ENCODE measurements around the gene OTULINL. TPM values are rescaled to one million over a fixed set of nuclear protein-coding genes. Genes with fewer than 3 reads are reported as not detected.

The OTULINL gene
- total RNA-seq, 2 experiments from 2014 or later: 9.4 to 10.9 TPM

GRCh38 chr5:14600846-14601245 lies 19.3 kb downstream of the OTULINL start:
- CTCF ChIA-PET: interaction anchor here (0.9 to 1.5 kb wide), 2 partner anchors 13 to 48 kb away, joined by 3 to 4 read pairs; no protein-coding TSS in a partner anchor
- ATAC-seq (no peak), DNase-seq (no peak)
- Mint-ChIP-seq H3K27me3 (no peaks in the 10 kb centered on the region), H3K36me3 (ENCODE audit: low read depth) (peaks cover 36% of the 10 kb centered on the region), H3K4me3 (no peak overlapping the region), H3K4me1 (peaks cover 36% of the 10 kb centered on the region), H3K9me3 (ENCODE audit: low read depth) (peaks cover 1% of the 10 kb centered on the region), H3K27ac (no peak overlapping the region)
- POLR2A ChIA-PET: no interaction called here
- intact Hi-C loops (cut with DNase I, micrococcal nuclease): no loop called here

GRCh38 chr5:14603141-14603540 lies 21.5 kb downstream of the OTULINL start:
- Mint-ChIP-seq H3K4me3 (no peak overlapping the region), H3K27ac (no peak overlapping the region), H3K4me1 (peaks cover 13% of the 10 kb centered on the region), H3K36me3 (ENCODE audit: low read depth) (peaks cover 45% of the 10 kb centered on the region), H3K27me3 (no peaks in the 10 kb centered on the region), H3K9me3 (ENCODE audit: low read depth) (peaks cover 1% of the 10 kb centered on the region)
- DNase-seq (no peak), ATAC-seq (no peak)
- POLR2A ChIA-PET: no interaction called here
- intact Hi-C loops (cut with DNase I, micrococcal nuclease): no loop called here
- CTCF ChIA-PET: interaction anchor here (0.6 kb wide), 1 partner anchor 45 kb away, joined by 3 read pairs; no protein-coding TSS in a partner anchor

GRCh38 chr5:14607104-14607503 lies 25.5 kb downstream of the OTULINL start:
- no peaks in the 10 kb centered on the region for H3K4me1 Mint-ChIP-seq
- H3K27ac Mint-ChIP-seq: no peak overlapping the region
- DNase-seq: no peak
- intact Hi-C loops (cut with DNase I, micrococcal nuclease): no loop called here
- H3K9me3 Mint-ChIP-seq (ENCODE audit: low read depth): no peaks in the 10 kb centered on the region
- CTCF ChIA-PET: interaction anchor here (1.6 kb wide), 1 partner anchor 9 kb away, joined by 3 read pairs; no protein-coding TSS in a partner anchor
- POLR2A ChIA-PET: no interaction called here
- no peaks in the 10 kb centered on the region for H3K27me3 Mint-ChIP-seq
- ATAC-seq: no peak
- peaks cover 54% of the 10 kb centered on the region for H3K36me3 Mint-ChIP-seq (ENCODE audit: low read depth)
- no peak overlapping the region for H3K4me3 Mint-ChIP-seq

- Mint-ChIP-seq H3K9me3 (ENCODE audit: low read depth) (no peaks in the 10 kb centered on the region), H3K27me3 (no peaks in the 10 kb centered on the region)
- CTCF ChIA-PET: interaction anchor here (1.6 kb wide), 2 partner anchors 10 to 40 kb away, joined by 3 to 4 read pairs; no protein-coding TSS in a partner anchor
Measured at GRCh38 chr5:14608169-14608568, 26.6 kb downstream of the OTULINL start.

GRCh38 chr5:14611737-14612136 lies 30.1 kb downstream of the OTULINL start:
- ATAC-seq: no peak
- CTCF ChIA-PET: interaction anchor here (1.2 kb wide), 1 partner anchor 9 kb away, joined by 4 read pairs; no protein-coding TSS in a partner anchor
- DNase-seq: no peak
- no peaks in the 10 kb centered on the region for H3K9me3 Mint-ChIP-seq (ENCODE audit: low read depth)
- no peaks in the 10 kb centered on the region for H3K27me3 Mint-ChIP-seq
- H3K4me1 Mint-ChIP-seq: no peaks in the 10 kb centered on the region
- POLR2A ChIA-PET: interaction anchor here (0.8 kb wide), 1 partner anchor 230 kb away, joined by 4 read pairs; no protein-coding TSS in a partner anchor
- intact Hi-C loops (cut with DNase I, micrococcal nuclease): no loop called here
- H3K36me3 Mint-ChIP-seq (ENCODE audit: low read depth): peaks cover 54% of the 10 kb centered on the region
- H3K27ac Mint-ChIP-seq: no peak overlapping the region
- H3K4me3 Mint-ChIP-seq: no peak overlapping the region

More at GRCh38 chr5:14608169-14608568, 26.6 kb downstream of the OTULINL start:
- H3K27ac Mint-ChIP-seq: no peak overlapping the region
- H3K4me1 Mint-ChIP-seq: no peaks in the 10 kb centered on the region
- H3K36me3 Mint-ChIP-seq (ENCODE audit: low read depth): peaks cover 46% of the 10 kb centered on the region
- POLR2A ChIA-PET: interaction anchor here (0.7 kb wide), 1 partner anchor 398 kb away, joined by 4 read pairs; no protein-coding TSS in a partner anchor
- H3K4me3 Mint-ChIP-seq: no peak overlapping the region
- intact Hi-C loops (cut with DNase I, micrococcal nuclease): no loop called here
- DNase-seq (no peak), ATAC-seq (no peak)

GRCh38 chr5:14614490-14614889 lies 32.9 kb downstream of the OTULINL start:
- ChIA-PET CTCF (interaction anchor here (0.9 to 1.6 kb wide), 2 partner anchors 18 to 34 kb away, joined by 3 to 4 read pairs; no protein-coding TSS in a partner anchor), POLR2A (no interaction called here)
- Mint-ChIP-seq H3K27ac (no peak overlapping the region), H3K4me3 (no peak overlapping the region), H3K4me1 (no peaks in the 10 kb centered on the region), H3K36me3 (ENCODE audit: low read depth) (peaks cover 51% of the 10 kb centered on the region), H3K9me3 (ENCODE audit: low read depth) (no peaks in the 10 kb centered on the region), H3K27me3 (no peaks in the 10 kb centered on the region)
- no peak for DNase-seq
- intact Hi-C loops (cut with DNase I, micrococcal nuclease): no loop called here
- no peak for ATAC-seq

- no peaks in the 10 kb centered on the region for H3K27me3 Mint-ChIP-seq
- intact Hi-C loops (cut with DNase I, micrococcal nuclease): no loop called here
- POLR2A ChIA-PET: no interaction called here
- DNase-seq (no peak), ATAC-seq (no peak)
- H3K4me1 Mint-ChIP-seq: no peaks in the 10 kb centered on the region
- CTCF ChIA-PET: interaction anchor here (1.6 kb wide), 1 partner anchor 33 kb away, joined by 5 read pairs; no protein-coding TSS in a partner anchor
- H3K4me3 Mint-ChIP-seq: no peak overlapping the region
- H3K9me3 Mint-ChIP-seq (ENCODE audit: low read depth): peaks cover 2% of the 10 kb centered on the region
- H3K27ac Mint-ChIP-seq: no peak overlapping the region
- peaks cover 48% of the 10 kb centered on the region for H3K36me3 Mint-ChIP-seq (ENCODE audit: low read depth)
Measured at GRCh38 chr5:14615365-14615764, 33.8 kb downstream of the OTULINL start.

GRCh38 chr5:14617441-14617840 lies 35.8 kb downstream of the OTULINL start:
- Mint-ChIP-seq H3K4me1 (no peaks in the 10 kb centered on the region), H3K9me3 (ENCODE audit: low read depth) (peaks cover 13% of the 10 kb centered on the region), H3K4me3 (no peak overlapping the region), H3K27ac (no peak overlapping the region), H3K36me3 (ENCODE audit: low read depth) (peaks cover 40% of the 10 kb centered on the region), H3K27me3 (no peaks in the 10 kb centered on the region)
- intact Hi-C loops (cut with DNase I, micrococcal nuclease): no loop called here
- ATAC-seq (no peak), DNase-seq (no peak)
- POLR2A ChIA-PET: no interaction called here
- CTCF ChIA-PET: interaction anchor here (1.2 kb wide), 1 partner anchor 29 kb away, joined by 4 read pairs; no protein-coding TSS in a partner anchor

- POLR2A ChIA-PET: no interaction called here
- peaks cover 7% of the 10 kb centered on the region for H3K9me3 Mint-ChIP-seq (ENCODE audit: low read depth)
- CTCF ChIA-PET: no interaction called here
- intact Hi-C loops (cut with DNase I, micrococcal nuclease): no loop called here
- H3K27ac Mint-ChIP-seq: no peak overlapping the region
- no peak overlapping the region for H3K4me3 Mint-ChIP-seq
- no peak for DNase-seq
- H3K36me3 Mint-ChIP-seq (ENCODE audit: low read depth): no peaks in the 10 kb centered on the region
- ATAC-seq: no peak
- H3K4me1 Mint-ChIP-seq: no peaks in the 10 kb centered on the region
- H3K27me3 Mint-ChIP-seq: no peaks in the 10 kb centered on the region
Measured at GRCh38 chr5:14627270-14627669, 45.7 kb downstream of the OTULINL start.

GRCh38 chr5:14628346-14628745 lies 46.8 kb downstream of the OTULINL start:
- Mint-ChIP-seq H3K4me3 (no peak overlapping the region), H3K9me3 (ENCODE audit: low read depth) (peaks cover 7% of the 10 kb centered on the region), H3K27ac (no peak overlapping the region), H3K36me3 (ENCODE audit: low read depth) (no peaks in the 10 kb centered on the region), H3K4me1 (no peaks in the 10 kb centered on the region), H3K27me3 (no peaks in the 10 kb centered on the region)
- intact Hi-C loops (cut with DNase I, micrococcal nuclease): no loop called here
- ChIA-PET CTCF (no interaction called here), POLR2A (no interaction called here)
- DNase-seq (peak; percentile 73), ATAC-seq (peak; percentile 49)

- no peak overlapping the region for H3K4me3 Mint-ChIP-seq
- ATAC-seq (no peak), DNase-seq (no peak)
- peaks cover 7% of the 10 kb centered on the region for H3K9me3 Mint-ChIP-seq (ENCODE audit: low read depth)
- ChIA-PET POLR2A (no interaction called here), CTCF (interaction anchor here (0.8 kb wide), 1 partner anchor 562 kb away, joined by 5 read pairs; no protein-coding TSS in a partner anchor)
- no peaks in the 10 kb centered on the region for H3K4me1 Mint-ChIP-seq
- intact Hi-C loops (cut with DNase I, micrococcal nuclease): no loop called here
- H3K36me3 Mint-ChIP-seq (ENCODE audit: low read depth): no peaks in the 10 kb centered on the region
- H3K27me3 Mint-ChIP-seq: no peaks in the 10 kb centered on the region
- no peak overlapping the region for H3K27ac Mint-ChIP-seq
Measured at GRCh38 chr5:14630671-14631070, 49.1 kb downstream of the OTULINL start.

GRCh38 chr5:14635656-14636055 lies 54.1 kb downstream of the OTULINL start:
- ChIA-PET POLR2A (no interaction called here), CTCF (interaction anchor here (0.6 to 1.7 kb wide), 3 partner anchors 13 to 284 kb away, joined by 3 to 6 read pairs (median 3); no protein-coding TSS in a partner anchor)
- Mint-ChIP-seq H3K27ac (no peak overlapping the region), H3K9me3 (ENCODE audit: low read depth) (no peaks in the 10 kb centered on the region), H3K4me3 (no peak overlapping the region), H3K4me1 (no peaks in the 10 kb centered on the region), H3K36me3 (ENCODE audit: low read depth) (no peaks in the 10 kb centered on the region), H3K27me3 (peaks cover 5% of the 10 kb centered on the region)
- intact Hi-C loops (cut with DNase I, micrococcal nuclease): no loop called here
- ATAC-seq (no peak), DNase-seq (no peak)
